Fibroblast of peridontal ligament (primary cell): Measurements from ENCODE around the gene CDH23.

ENCODE experiments used
- DNase-seq: peaks from one replicate; pipeline ENCODE4 v3.0.0-alpha.2; 2010; ENCODE audit errors: extremely low read depth

Gene CDH23

DNA sequence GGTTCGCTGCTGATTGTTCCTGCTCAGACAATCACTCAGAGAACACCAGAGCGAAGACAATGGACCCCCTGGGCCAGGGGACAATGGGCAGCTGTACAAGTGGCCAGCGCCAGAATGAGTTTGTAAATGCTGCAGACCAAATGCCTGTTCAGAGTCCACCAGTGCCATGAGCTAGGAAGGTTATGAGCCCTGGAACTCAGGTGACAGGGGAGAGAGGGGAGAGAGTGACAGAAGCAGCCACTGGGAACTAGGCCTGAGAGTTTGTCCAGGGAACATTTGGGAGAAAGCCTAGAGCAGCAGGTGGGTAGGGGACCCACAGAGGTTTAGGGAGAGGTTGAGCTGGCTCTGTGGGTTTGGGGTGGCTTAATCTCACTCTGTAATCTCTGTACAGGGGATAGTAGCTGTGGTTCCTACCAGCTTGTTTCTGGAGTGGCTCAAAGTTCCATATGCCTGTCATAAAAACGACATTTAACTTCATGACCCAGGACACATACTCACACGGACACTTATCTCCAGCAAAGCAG lies 262.5 kb downstream of the CDH23 start:
- no peak for DNase-seq

- no peak for DNase-seq
Observed at GRCh38 chr10:71659737-71660136, 263.0 kb downstream of the CDH23 start.

DNA sequence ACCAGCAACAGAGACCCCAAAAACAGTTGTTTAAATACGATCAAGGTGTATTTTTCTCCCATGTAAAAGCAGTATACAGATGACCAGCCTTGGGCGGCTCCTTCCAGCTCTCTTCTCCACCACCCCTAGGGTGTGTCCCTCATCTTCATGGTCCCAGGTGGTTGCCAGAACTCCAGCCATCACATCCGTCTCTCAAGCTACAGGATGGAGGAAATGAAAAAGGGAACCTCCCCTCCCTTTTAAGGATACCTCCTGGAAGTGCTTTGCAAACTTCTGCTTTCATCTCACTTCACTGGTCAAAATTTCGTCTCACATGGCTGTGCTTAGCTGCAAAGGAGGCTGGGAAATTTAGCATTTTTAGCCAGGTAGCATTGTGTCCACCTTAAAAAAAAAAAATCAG lies 263.6 kb downstream of the CDH23 start:
- DNase-seq: no peak

GRCh38 chr10:71661060-71661622 lies 264.4 kb downstream of the CDH23 start:
- DNase-seq: no peak

- no peak for DNase-seq
Observed at GRCh38 chr10:71661779-71662336, 265.1 kb downstream of the CDH23 start.

- no peak for DNase-seq
Observed at GRCh38 chr10:71663311-71663710, 266.6 kb downstream of the CDH23 start.

DNA sequence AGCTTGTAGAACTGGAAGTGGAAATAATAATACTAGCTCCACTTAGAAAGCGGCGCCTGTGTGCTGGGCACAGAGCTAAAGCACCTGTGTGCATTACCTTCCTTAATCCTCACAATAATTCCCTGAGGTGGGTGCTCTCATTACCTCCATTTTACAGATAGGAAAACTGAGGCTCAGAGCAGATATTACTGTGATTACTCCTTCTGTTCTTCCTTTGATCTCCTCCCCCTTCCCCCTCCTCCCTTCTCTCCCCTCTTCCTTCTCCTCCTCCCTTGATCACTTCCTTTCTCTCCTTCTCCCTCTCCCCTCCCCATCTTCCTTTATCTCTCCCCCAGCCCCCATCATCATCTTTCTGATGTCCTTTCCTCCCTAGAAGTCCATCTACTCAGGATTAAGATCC lies 267.9 kb downstream of the CDH23 start:
- DNase-seq: no peak

- DNase-seq: no peak
Observed at GRCh38 chr10:71665456-71665855, 268.7 kb downstream of the CDH23 start.

- no peak for DNase-seq
Observed at GRCh38 chr10:71666639-71667386, 270.1 kb downstream of the CDH23 start.

DNA sequence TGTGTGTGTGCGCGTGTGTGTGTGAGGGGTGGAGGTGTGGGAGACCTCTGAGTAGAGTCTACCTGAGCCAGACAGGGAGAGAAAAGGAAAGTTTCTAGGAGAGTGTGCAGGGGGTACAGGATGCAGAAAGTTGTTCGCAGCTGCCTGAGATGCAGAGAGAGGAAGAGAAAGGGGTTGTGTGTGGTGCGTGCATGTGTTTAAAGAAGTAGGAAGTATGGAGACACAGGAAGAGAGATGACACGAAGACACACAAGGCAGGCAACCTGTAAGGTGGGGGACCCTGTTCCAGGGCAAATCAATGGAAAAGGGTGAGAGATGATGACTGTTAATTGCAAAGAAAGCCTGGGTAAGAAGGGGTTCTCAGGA lies 270.6 kb downstream of the CDH23 start:
- DNase-seq: no peak

GRCh38 chr10:71671994-71672946 lies 275.6 kb downstream of the CDH23 start:
- DNase-seq: no peak

- DNase-seq: no peak
Observed at GRCh38 chr10:71675295-71675970, 278.7 kb downstream of the CDH23 start.

GRCh38 chr10:71677261-71677660 lies 280.5 kb downstream of the CDH23 start:
- DNase-seq: no peak

- no peak for DNase-seq
Observed at GRCh38 chr10:71678057-71678805, 281.5 kb downstream of the CDH23 start.

- no peak for DNase-seq
Observed at GRCh38 chr10:71679425-71679824, 282.7 kb downstream of the CDH23 start.

- DNase-seq: no peak
Observed at GRCh38 chr10:71681977-71682376, 285.3 kb downstream of the CDH23 start.

GRCh38 chr10:71683301-71683700 lies 286.6 kb downstream of the CDH23 start:
- DNase-seq: no peak

DNA sequence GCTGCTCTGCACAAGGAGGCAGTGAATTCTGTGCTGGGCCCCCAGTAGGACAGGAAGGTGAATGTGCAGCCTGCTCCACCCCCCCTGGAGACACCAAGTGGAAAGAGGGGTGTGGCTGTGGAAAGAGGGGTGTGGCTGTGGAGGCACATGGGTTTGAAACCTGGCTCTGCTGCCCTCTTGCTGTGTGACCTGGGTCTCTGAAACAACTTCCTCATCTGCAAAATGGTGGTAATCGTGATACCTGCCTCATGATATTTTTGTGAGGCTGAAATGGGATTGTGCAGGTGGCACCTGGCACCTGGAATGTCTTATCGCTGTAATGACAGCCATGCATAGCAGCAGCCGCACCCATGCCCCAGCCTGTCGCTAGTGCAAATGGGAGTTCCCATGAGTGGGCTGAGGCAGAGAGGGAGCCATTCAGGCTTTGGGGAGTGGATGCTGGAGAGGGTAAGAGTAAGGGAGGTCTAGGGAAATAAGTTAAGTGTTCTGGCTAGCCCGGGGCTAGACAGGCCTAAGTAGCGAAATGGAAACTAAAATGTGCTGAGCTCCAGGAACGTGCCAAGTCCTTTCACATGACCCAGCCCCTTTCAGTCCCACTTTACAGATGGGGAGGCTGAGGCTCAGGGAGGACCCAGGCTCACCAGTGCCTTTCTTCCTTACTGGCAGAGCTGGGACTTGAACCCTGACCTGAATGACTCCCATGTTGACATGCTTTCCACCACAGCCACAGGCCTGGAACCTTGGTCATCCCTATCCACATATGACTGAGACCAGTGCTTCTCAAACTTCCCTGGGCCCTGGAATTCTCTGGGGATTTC lies 287.8 kb downstream of the CDH23 start:
- no peak for DNase-seq

- DNase-seq: no peak
Observed at GRCh38 chr10:71685554-71686232, 289.0 kb downstream of the CDH23 start.
